ENCODE measurements around the gene SLC26A3. TPM values are rescaled to one million over a fixed set of nuclear protein-coding genes. Genes with fewer than 3 reads are reported as not detected.
"Not testable (repeated sequence)": the region's sequence is repeated elsewhere in the genome, so short reads cannot be mapped to it uniquely, and the experiment has no call there.

The SLC26A3 gene
- total RNA-seq (2014; rRNA removed; shearing (Covaris generic)) = not detected in 2 replicates

DNA sequence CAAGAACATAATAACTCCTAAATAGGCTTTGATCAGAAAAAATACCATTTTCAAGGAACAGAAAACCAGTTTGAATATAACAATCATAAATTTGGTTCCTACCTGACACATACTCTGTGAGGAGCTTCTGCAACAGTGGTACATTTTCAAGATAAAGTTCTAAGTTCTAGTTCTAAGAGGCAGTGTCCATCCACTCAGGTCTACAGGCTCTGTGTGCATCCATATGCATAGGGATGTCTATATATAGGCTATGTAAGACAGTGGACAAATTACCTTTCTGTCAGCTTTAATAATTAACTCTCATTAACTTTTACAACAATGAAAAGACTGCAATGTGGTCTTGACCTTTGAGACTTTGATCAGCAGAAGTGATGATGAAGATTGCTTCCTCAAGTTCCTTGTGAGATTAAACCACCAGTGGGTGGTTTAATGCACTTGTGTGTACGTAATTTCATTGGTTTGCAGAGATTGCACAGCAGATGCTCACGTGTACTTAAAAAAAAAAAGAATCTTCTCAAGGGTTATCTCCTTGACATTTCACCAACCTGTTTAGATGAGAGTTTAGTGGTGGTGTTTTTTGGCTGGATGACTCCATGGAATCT is at the start of gene SLC26A3:
Gene SLC26A3 (minus strand): TSS at position 215 of the 602 bp plus-strand sequence. CDS start 8,714 bp downstream, outside the sequence.
- no peak for DNase-seq (ENCODE audit: low read depth)

DNA sequence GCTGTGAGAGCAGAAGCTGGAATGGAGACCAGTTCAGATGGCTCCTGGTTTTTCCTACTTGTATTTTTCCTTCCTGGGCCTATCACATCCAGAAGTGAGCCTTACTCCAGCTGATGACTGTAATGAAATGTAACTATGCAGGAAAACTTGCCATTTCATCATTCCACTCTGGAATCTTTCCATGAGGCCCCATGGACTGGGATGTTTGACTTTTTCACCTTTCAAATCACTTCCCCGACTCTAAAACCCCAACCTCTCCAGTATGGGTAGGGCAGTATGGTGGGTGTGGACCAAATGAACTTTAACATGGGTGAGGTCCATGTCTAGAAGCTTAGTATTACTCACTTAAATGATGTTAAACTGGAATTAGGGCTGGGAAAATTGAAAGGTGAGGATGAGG is 47.6 kb upstream of the SLC26A3 start:
- no peak for DNase-seq (ENCODE audit: low read depth)

- DNase-seq (ENCODE audit: low read depth) = no peak
Measured at GRCh38 chr7:107850216-107850615, 47.2 kb upstream of the SLC26A3 start.

GRCh38 chr7:107848211-107848610 is 45.2 kb upstream of the SLC26A3 start:
- not testable (repeated sequence) for DNase-seq (ENCODE audit: low read depth)

GRCh38 chr7:107847836-107848175 is 44.8 kb upstream of the SLC26A3 start:
- DNase-seq (ENCODE audit: low read depth) = not testable (repeated sequence)

DNA sequence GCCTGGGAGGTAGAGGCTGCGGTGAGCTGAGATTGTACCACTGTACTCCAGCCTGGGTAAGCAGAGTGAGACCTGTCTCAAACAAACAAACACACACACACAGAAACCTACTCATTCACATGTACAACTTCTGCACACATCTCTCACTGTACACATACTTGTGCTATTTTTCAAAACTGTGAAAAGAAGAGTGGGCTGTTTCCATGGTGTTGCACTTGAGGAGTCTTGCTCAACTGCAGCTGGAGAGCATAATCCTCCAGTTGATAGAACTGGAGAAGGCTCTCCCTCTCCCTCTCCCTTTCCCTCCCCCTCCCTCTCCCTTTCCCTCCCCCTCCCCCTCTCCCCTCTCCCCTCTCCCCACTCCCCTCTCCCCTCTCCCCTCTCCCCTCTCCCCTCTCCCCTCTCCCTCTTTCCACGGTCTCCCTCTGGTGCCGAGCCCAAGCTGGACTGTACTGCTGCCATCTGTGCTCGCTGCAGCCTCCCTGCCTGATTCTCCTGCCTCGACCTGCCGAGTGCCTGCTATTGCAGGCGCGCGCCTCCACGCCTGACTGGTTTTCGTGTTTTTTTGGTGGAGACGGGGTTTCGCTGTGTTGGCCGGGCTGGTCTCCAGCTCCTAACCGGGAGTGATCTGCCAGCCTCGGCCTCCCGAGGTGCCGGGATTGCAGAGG is 44.3 kb upstream of the SLC26A3 start:
- DNase-seq (ENCODE audit: low read depth) = no peak

- no peak for DNase-seq (ENCODE audit: low read depth)
Measured at GRCh38 chr7:107846324-107846723, 43.3 kb upstream of the SLC26A3 start.

DNA sequence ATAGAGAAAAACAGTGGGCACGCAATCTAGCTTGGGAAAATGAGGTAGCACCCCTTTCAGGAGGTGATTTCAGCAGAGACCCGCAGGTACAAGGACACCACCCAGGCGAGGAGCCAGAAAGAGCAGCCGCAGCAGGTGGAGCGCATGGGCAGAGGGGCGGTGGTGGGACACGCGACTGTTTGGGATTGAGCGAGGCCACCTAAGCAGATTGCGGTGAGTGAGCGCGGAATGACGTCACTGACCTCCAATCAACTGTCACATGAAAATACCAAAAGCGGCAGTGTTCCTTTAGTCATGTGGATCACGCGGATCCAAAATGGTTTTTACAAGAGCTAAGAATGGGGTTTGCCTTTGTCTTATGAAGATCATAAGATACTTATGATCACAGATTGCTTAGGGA is 40.2 kb upstream of the SLC26A3 start:
- DNase-seq (ENCODE audit: low read depth) = no peak

DNA sequence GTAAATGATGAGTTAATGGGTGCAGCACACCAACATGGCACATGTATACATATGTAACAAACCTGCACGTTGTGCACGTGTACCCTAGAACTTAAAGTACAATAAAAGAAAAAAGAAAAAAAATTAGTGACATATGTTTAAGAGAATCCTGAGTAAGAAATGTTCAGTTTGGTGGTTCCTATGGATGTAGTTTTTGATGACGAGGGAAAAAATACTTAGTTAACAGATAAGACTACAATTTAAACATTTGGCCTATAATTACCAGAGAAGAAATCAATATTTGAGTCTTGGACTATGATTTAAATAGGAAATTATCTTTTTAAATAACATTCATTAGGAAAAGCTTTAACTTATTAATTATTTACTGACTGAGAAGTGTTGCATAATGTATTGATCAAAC is 39.2 kb upstream of the SLC26A3 start:
- no peak for DNase-seq (ENCODE audit: low read depth)

DNA sequence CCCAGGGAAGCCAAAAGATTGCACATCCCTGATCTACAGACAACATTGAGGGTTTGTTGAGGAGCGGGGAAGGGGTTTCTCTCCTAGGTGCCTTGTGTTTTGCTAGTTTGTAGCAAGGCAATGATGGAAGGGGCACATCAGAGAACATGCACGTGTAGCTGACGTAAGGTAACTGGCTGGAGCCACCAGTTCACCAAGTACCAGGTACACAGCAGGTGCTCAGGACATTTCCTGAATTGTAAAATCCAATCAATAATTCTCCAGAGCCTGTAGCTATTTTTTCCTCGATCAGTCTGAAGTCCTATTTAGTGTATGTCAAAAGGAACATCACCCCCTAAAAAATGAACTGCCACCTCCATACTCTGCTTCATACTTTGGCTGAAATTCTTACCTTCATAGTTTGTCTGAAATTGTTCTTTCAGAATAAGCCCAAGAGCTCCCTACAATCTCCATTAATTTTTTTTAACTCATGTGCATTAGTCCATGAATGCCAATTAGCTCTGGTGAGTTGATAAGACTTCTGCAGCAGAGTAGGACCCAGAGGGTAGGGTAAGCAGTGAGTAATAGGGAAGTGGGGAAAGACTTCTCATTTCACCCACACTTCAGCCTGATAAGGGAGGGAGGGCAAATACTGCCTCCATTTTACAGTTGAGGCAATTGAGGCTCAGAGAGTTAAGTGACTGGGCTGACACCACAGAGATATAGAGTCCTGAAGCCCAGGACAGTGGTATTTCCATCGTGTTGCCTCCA is 36.0 kb upstream of the SLC26A3 start:
- DNase-seq (ENCODE audit: low read depth) = no peak

- DNase-seq (ENCODE audit: low read depth) = no peak
Measured at GRCh38 chr7:107838024-107838601, 35.1 kb upstream of the SLC26A3 start.

DNA sequence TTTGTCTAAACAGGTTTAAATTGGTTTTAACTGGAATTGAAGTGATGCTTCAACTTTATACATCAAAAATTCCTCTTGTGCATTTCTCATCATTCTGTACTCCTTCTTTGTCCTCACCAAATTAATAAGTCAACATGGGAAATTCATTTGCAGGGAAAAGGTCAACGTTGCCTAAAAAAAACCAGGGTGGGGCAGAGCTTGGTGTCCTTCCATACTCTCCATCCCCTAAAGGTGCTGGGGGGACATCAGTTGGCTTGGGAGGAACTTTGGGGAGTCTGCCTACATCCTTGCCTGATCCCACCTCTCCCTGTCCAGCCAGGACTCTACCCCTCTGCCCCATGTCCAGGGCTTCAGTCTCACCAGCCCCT is 34.1 kb upstream of the SLC26A3 start:
- no peak for DNase-seq (ENCODE audit: low read depth)

DNA sequence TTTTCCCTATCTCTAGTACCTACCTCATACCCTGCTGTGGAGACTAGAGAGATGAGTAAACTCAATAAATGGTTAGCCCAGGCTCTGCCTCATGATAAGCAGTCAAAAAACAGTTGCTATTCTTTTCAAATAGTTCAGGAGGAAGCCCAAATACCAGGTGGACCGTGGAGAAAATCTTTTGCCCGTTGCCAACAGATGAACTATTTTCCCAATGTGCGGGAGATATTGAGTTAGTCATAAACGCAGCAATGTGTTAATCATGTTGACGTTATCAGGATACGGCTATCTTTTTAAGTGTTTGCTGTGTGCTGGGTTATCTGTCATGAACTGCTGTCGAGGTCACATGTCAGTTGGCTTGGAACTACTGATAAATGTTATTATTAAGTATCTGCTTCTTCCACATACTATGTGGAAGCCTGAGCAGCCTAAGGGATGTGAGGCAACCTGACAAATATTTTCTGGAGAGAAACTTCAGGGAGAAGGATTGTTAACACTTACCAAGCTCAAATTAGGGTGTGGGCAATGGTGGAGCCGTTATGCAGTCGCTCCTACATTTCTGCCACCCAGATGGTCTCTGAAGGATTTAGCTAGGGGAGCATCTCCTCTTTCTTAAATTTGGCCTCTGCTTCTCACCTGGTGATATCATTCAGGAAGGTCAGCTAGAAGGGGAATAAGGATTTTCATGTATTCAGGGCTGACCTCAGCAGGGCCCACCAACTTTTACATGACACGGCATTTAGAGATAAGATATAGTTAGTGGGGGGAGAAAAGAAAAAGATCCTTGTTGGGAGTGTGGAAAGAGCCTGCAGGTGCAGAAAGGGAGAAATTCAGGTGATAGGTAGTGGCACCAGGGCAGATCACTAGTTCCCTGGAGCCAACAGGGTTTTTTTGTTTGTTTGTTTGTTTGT is 33.5 kb upstream of the SLC26A3 start:
- DNase-seq (ENCODE audit: low read depth) = no peak

DNA sequence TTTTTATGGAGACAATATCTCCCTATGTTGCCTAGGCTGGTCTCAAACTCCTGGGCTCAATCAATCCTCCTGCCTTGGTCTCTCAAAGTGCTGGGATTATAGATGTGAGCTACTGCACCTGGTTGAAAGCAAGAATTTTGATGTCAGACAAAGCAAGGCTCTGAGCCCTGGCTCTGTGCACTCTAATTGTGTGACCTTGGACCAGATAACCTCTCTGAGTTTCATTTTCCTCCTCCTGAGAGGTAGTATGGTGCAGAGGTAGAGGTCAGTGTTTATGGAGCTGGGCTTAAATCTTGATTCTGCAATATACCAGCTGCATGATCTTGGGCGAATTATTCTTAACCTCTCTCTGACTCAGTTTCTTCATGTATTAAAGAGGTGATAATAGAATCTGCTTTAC is 31.4 kb upstream of the SLC26A3 start:
- no peak for DNase-seq (ENCODE audit: low read depth)

GRCh38 chr7:107833684-107834106 is 30.7 kb upstream of the SLC26A3 start:
- DNase-seq (ENCODE audit: low read depth) = no peak

DNA sequence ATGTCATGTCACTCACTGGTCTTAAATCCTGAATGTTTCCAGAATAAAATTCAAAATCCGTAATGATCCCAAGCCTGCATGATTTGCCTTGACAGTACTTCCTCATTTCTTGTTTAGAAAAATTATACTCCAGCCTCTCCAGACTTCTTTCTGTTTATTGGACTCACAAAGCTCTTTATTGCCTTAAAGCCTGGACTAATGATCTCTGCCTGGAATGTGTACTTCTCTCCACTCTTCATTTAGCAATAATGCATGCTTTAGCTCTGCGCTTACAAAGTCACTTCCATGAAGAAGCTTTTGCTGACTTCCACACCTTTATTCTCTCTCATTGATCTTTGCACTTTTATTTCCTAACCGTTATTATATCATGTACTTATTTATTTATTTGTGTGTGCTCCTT is 27.4 kb upstream of the SLC26A3 start:
- DNase-seq (ENCODE audit: low read depth) = no peak

GRCh38 chr7:107828540-107828939 is 25.5 kb upstream of the SLC26A3 start:
- no peak for DNase-seq (ENCODE audit: low read depth)

DNA sequence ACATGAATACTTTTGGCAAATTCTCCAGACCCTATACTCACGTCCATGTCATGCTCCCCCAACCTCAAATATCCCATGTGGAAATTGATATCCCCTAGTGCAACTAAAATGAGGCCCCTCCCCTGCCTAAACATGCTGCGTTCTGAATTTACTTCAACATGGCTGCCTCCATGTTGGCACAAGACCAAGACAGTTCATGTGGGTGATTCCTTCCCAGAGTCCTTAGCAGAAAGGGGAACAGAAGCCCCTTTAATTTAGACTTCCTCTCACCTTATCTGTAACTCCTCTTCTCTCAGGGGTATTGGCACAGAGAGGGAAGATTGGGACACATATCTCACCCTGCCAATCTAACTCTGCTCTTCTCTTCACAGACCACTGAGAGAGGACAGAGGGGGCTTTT is 24.5 kb upstream of the SLC26A3 start:
- no peak for DNase-seq (ENCODE audit: low read depth)

GRCh38 chr7:107826451-107826850 is 23.4 kb upstream of the SLC26A3 start:
- DNase-seq (ENCODE audit: low read depth) = no peak

DNA sequence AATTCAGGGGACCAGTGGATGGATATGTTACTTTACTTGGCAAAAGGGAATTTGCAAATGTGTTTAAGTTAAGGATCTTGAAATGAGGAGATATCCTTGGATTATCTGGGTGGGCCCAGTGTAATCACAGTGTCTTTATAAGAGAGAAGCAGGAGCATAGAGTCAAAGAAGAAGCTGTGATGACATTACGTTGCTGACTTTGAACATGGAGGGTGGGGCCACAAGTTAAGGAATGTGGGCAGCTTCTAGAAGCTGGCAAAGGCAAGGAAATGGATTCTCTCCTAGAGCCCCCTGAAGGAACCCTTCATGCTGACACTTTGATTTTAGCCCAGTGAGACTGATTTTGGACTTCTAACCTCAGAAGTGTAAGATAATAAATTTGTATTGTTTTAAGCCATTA is 21.8 kb upstream of the SLC26A3 start:
- DNase-seq (ENCODE audit: low read depth) = no peak

GRCh38 chr7:107818622-107819021 is 15.6 kb upstream of the SLC26A3 start:
- DNase-seq (ENCODE audit: low read depth) = no peak
